H1 (cell line): ENCODE data around the gene RNASE11. TPM values are rescaled to one million over a fixed set of nuclear protein-coding genes. Genes with fewer than 3 reads are reported as not detected.
A peak's percentile ranks its signal among the peaks of the same experiment; 100 is the strongest.

Experiments used
- CTCF ChIA-PET: fragments of 300-600 bp; sonication (Branson Sonifier 250); formaldehyde crosslinking; loops from one replicate; lab custom pipeline; 2021; ENCODE audit not compliant: partially characterized antibody; lab: Charles Lee
- POLR2A ChIA-PET: fragments of 300-600 bp; sonication (Branson Sonifier 250); formaldehyde crosslinking; loops from one replicate; lab custom pipeline; 2021; ENCODE audit warnings: inconsistent platforms; ENCODE audit not compliant: partially characterized antibody; lab: Charles Lee
- DNase-seq, 2 experiments: peaks; one replicate each; pipeline versions ENCODE4 v3.0.0 to v3.0.0-alpha.2; 2010 to 2022; ENCODE audit warnings: low spot score in 2 of 2, low read depth in 1 of 2, mixed read lengths in 1 of 2
- FAIRE-seq: peaks from 2 replicates; lab custom pipeline; 2011; peaks lifted over from hg19 to GRCh38; lab: Jason Lieb, UNC
- H2AFZ ChIP-seq: 2 replicates; pipeline ENCODE4 v1.8.1; 2012; ENCODE audit warnings: low read length, inconsistent platforms
- H2AK5ac ChIP-seq: 2 replicates; pipeline ENCODE4 v1.6.1; 2013; ENCODE audit warnings: low read depth, low read length
- H2BK120ac ChIP-seq: replicated peaks from 2 replicates; pipeline ENCODE3; 2013; ENCODE audit warnings: low read depth, low read length, inconsistent platforms
- H2BK12ac ChIP-seq: 2 replicates; pipeline ENCODE4 v1.6.1; 2013; ENCODE audit warnings: low read depth, low read length
- H2BK15ac ChIP-seq: 2 replicates; pipeline ENCODE4 v1.6.1; 2013; ENCODE audit warnings: low read length
- H2BK20ac ChIP-seq: 2 replicates; pipeline ENCODE4 v1.6.1; 2013; ENCODE audit warnings: low read length
- H2BK5ac ChIP-seq: 2 replicates; pipeline ENCODE4 v1.6.1; 2013; ENCODE audit warnings: low read depth, low read length
- H3K14ac ChIP-seq: 2 replicates; pipeline ENCODE4 v1.6.1; 2013; ENCODE audit warnings: inconsistent platforms; ENCODE audit not compliant: insufficient read length
- H3K18ac ChIP-seq: 2 replicates; pipeline ENCODE4 v1.6.1; 2013; ENCODE audit warnings: low read length; ENCODE audit errors: extremely low read depth
- H3K23ac ChIP-seq: 2 replicates; pipeline ENCODE4 v1.6.1; 2013; ENCODE audit warnings: inconsistent platforms; ENCODE audit not compliant: insufficient read length
- H3K23me2 ChIP-seq: 2 replicates; pipeline ENCODE4 v1.6.1; 2013; ENCODE audit warnings: low read depth, low read length
- H3K27ac ChIP-seq: 2 replicates; pipeline ENCODE4 v1.6.1; 2011; ENCODE audit warnings: low read depth, low read length, inconsistent platforms
- H3K27me3 ChIP-seq, 4 experiments: replicated peaks in 1 of 4; 1 replicate in 1 of 4; 2 replicates in 3 of 4; pipeline versions ENCODE4 v1.6.1 to v1.8.1; 2011 to 2013; ENCODE audit warnings: low read length in 3 of 4, mild to moderate bottlenecking in 3 of 4, inconsistent platforms in 2 of 4, mixed read lengths in 2 of 4, moderate library complexity in 1 of 4; ENCODE audit not compliant: control insufficient read depth in 3 of 4, insufficient read depth in 3 of 4; ENCODE audit errors: extremely low read depth in 1 of 4
- H3K36me3 ChIP-seq, 4 experiments: 2 replicates each; pipeline versions ENCODE4 v1.6.1 to v1.8.1; 2011 to 2013; ENCODE audit warnings: mild to moderate bottlenecking in 4 of 4, low read length in 3 of 4, moderate library complexity in 2 of 4, control low read depth in 1 of 4, inconsistent platforms in 1 of 4; ENCODE audit not compliant: insufficient read depth in 4 of 4, control insufficient read depth in 2 of 4
- H3K4ac ChIP-seq: replicated peaks from 2 replicates; pipeline ENCODE3; 2013; ENCODE audit warnings: low read length, low read depth, mixed read lengths, inconsistent platforms; ENCODE audit not compliant: insufficient read length
- H3K4me1 ChIP-seq, 4 experiments: replicated peaks in 1 of 4; 1 replicate in 1 of 4; 2 replicates in 3 of 4; pipeline versions ENCODE4 v1.6.1 to v1.8.1; 2011 to 2013; ENCODE audit warnings: low read length in 3 of 4, inconsistent platforms in 2 of 4, mixed read lengths in 1 of 4; ENCODE audit not compliant: insufficient read depth in 4 of 4, control insufficient read depth in 3 of 4
- H3K4me2 ChIP-seq, 2 experiments: 2 replicates each; pipeline versions ENCODE4 v1.6.1 to v1.8.1; 2011 to 2013; ENCODE audit warnings: low read depth in 2 of 2, low read length in 2 of 2, control low read depth in 1 of 2, inconsistent platforms in 1 of 2, mild to moderate bottlenecking in 1 of 2; ENCODE audit not compliant: insufficient read depth in 1 of 2
- H3K4me3 ChIP-seq, 4 experiments: fragments of 200-600, 300-600 bp in 1 of 4; sonication (generic), shearing (Covaris generic), sonication (Bioruptor Twin) in 1 of 4; 2 replicates each; pipeline versions ENCODE4 v1.5.1 to v1.8.1; 2011 to 2016; ENCODE audit warnings: low read length in 4 of 4, low read depth in 3 of 4, control low read depth in 2 of 4, inconsistent platforms in 2 of 4, mild to moderate bottlenecking in 2 of 4, mixed read lengths in 1 of 4, moderate library complexity in 1 of 4; ENCODE audit not compliant: insufficient read depth in 2 of 4; ENCODE audit errors: extremely low read depth in 1 of 4
- H3K56ac ChIP-seq: replicated peaks from 2 replicates; pipeline ENCODE3; 2013; ENCODE audit warnings: low read depth, mild to moderate bottlenecking, mixed read lengths, low read length, inconsistent platforms; ENCODE audit not compliant: insufficient read length
- H3K79me1 ChIP-seq: 2 replicates; pipeline ENCODE4 v1.6.1; 2013; ENCODE audit warnings: low read depth, low read length, control low read depth
- H3K79me2 ChIP-seq, 2 experiments: 2 replicates each; pipeline versions ENCODE4 v1.6.1 to v1.8.1; 2012 to 2013; ENCODE audit warnings: low read length in 2 of 2, mild to moderate bottlenecking in 2 of 2, inconsistent platforms in 1 of 2; ENCODE audit not compliant: insufficient read depth in 2 of 2, control insufficient read depth in 1 of 2
- H3K9ac ChIP-seq, 4 experiments: replicated peaks in 1 of 4; 1 replicate in 1 of 4; 2 replicates in 3 of 4; pipeline versions ENCODE4 v1.6.1 to v1.8.1; 2011 to 2013; ENCODE audit warnings: low read depth in 3 of 4, low read length in 3 of 4, control low read depth in 2 of 4, mild to moderate bottlenecking in 2 of 4, moderate library complexity in 2 of 4, inconsistent platforms in 1 of 4; ENCODE audit errors: extremely low read depth in 1 of 4
- H3K9me3 ChIP-seq, 2 experiments: 2 replicates each; pipeline versions ENCODE4 v1.6.1 to v1.8.1; 2012 to 2013; ENCODE audit warnings: mild to moderate bottlenecking in 2 of 2, moderate library complexity in 2 of 2, control low read depth in 1 of 2, inconsistent platforms in 1 of 2, low read depth in 1 of 2, low read length in 1 of 2, mixed read lengths in 1 of 2; ENCODE audit not compliant: insufficient read depth in 2 of 2
- H4K20me1 ChIP-seq, 2 experiments: replicated peaks in 1 of 2; 2 replicates each; pipeline versions ENCODE3 to v1.8.1; 2011 to 2013; ENCODE audit warnings: inconsistent platforms in 2 of 2, low read length in 2 of 2, mild to moderate bottlenecking in 1 of 2; ENCODE audit not compliant: insufficient read depth in 2 of 2, control insufficient read depth in 1 of 2
- H4K5ac ChIP-seq: 2 replicates; pipeline ENCODE4 v1.6.1; 2013; ENCODE audit warnings: low read length, low read depth, mixed read lengths, inconsistent platforms; ENCODE audit not compliant: insufficient read length
- H4K8ac ChIP-seq: 2 replicates; pipeline ENCODE4 v1.8.0; 2013; ENCODE audit warnings: mild to moderate bottlenecking, moderate library complexity, low read length, inconsistent platforms; ENCODE audit not compliant: insufficient read depth; ENCODE audit errors: extremely low read depth
- H4K91ac ChIP-seq: replicated peaks from 2 replicates; pipeline ENCODE3; 2013; ENCODE audit warnings: low read length, mixed read lengths, inconsistent platforms; ENCODE audit not compliant: insufficient read length
- ASH2L ChIP-seq: fragments of 200-600, 300-600 bp; sonication (generic); IDR thresholded peaks from one replicate; pipeline ENCODE4 v1.7.1; 2017; ENCODE audit warnings: low read length
- KDM1A ChIP-seq: fragments of 200-600, 300-600 bp; sonication (generic); IDR thresholded peaks from 2 replicates; pipeline ENCODE4 v1.7.1; 2016; ENCODE audit warnings: mild to moderate bottlenecking, low read length, borderline replicate concordance
- NRF1 ChIP-seq: IDR thresholded peaks from 2 replicates; pipeline ENCODE4 v1.6.1; 2011; ENCODE audit warnings: mild to moderate bottlenecking, low read depth, low read length, improper control_type of control experiment
- TEAD4 ChIP-seq: IDR thresholded peaks from 2 replicates; pipeline ENCODE4 v1.6.1; 2012; ENCODE audit warnings: low read depth, low read length, inconsistent platforms, mixed read lengths
- YY1 ChIP-seq: IDR thresholded peaks from 2 replicates; pipeline ENCODE4 v1.6.1; 2011; ENCODE audit warnings: low read depth, mild to moderate bottlenecking, low read length
- WGBS, 2 experiments: shearing (Covaris generic) in 1 of 2; methylation state at CpG; one replicate each; pipeline versions ENCODE4 v1.1.6 to v1.1.7; 2013 to 2015; ENCODE audit warnings: low lambda C conversion rate in 2 of 2, mixed read lengths in 2 of 2, inconsistent platforms in 1 of 2, low coverage in 1 of 2, missing lambda C conversion rate in 1 of 2; ENCODE audit not compliant: insufficient replicate concordance in 2 of 2, insufficient coverage in 1 of 2, insufficient read length in 1 of 2; ENCODE audit errors: extremely low coverage in 1 of 2, missing lambda C conversion rate in 1 of 2; 5-methylcytosine and 5-hydroxymethylcytosine counted together
- polyA plus RNA-seq, 7 experiments: library from polyadenylated mRNA; depleted of rRNA in 3 of 7; stranded (reverse) in 5 of 7; unstranded in 2 of 7; fragments of >200 nt in 5 of 7; fragments of 200-250 nt in 2 of 7; gene quantifications; 1 replicate in 5 of 7; 2 replicates in 1 of 7; 4 replicates in 1 of 7; pipeline versions ENCODE4 v1.2.1 to v1.2.3, GENCODE V29; 2011 to 2013; ENCODE audit warnings: missing spikeins in 2 of 7, mixed read lengths in 2 of 7
- total RNA-seq: library from RNA; stranded (reverse); fragmentation: NEBNext Ultra II Directional; extraction: Animal tissue kit (Norgen Biotek cat#: 25700); gene quantifications from 2 replicates; pipeline ENCODE4 v1.2.1, GENCODE V29; 2021

RNASE11 gene
- total and polyA plus RNA-seq, 2 of the 8 experiments (the other 6 are each of a cell fraction or from before 2014, with no cell fraction given) = not detected

DNA sequence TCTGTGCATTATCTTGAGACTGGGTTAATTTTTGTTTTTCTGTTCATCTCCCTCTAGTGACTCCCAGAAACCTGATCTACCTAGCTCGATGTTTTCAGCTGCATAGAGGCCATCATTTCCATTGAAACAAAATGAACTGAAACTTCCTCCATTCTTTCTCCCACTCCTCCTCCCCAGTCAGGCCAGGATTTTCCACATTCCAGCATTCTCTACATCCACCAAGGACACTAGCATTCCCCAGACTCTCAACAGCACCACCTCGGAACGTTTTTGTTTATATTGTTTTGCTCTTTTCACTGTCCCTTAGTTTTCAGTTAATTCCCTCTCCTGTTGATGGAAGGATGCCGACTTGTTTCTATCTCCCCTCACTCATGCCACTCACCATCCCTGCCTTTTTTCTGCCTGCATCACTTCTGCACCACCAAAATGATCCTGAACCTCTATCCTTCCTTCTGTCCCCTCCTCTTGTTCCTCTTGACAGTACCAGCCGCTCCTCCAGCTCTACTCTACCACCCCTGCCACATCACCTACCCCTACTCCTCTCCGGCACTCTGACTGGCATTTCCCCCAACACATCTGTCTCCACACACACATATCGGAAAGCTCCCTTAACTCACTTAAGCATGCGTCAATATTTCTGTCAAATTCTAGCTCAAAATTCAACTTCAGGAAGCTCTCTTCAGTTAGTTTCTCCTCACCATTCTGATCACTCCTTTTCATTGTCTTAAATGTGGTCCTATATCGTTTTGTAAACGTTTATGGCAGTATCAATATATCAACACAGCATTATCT, 40.5 kb upstream of the RNASE11 start:
- Histone ChIP-seq H2BK5ac (no peak overlapping the region), H3K14ac (no peak overlapping the region), H3K9me3 (no peaks in the 10 kb centered on the region), H4K8ac (no peak overlapping the region), H3K36me3 (no peaks in the 10 kb centered on the region), H3K4ac (no peak overlapping the region), H3K79me2 (no peaks in the 10 kb centered on the region), H4K91ac (no peak overlapping the region), H4K20me1 (no peaks in the 10 kb centered on the region), H3K23me2 (peaks cover 41% of the 10 kb centered on the region), H3K4me2 (peak overlapping the region; percentile 63 to 95), H3K23ac (no peak overlapping the region), H3K27me3 (peaks cover 0 to 24% (median 15%) of the 10 kb centered on the region in 4 experiments; a peak in 6 of 7 replicates), H3K79me1 (no peaks in the 10 kb centered on the region), H2BK15ac (no peak overlapping the region), H3K56ac (no peak overlapping the region), H2AFZ (peak overlapping the region; percentile 54; the same call in 1 of the 2 replicates), H3K9ac (no peak overlapping the region), H3K27ac (no peak overlapping the region), H2BK120ac (no peak overlapping the region), H2AK5ac (no peak overlapping the region), H3K4me3 (peak overlapping the region; percentile 4 to 52 (median 18); a peak in 5 of 8 replicates), H2BK12ac (0 out of 2 replicates have a peak overlapping the region, but pooled peaks have one; percentile 77), H4K5ac (no peak overlapping the region), H2BK20ac (no peak overlapping the region), H3K4me1 (peaks cover 0 to 8% (median 1%) of the 10 kb centered on the region in 4 experiments; a peak in 2 of 7 replicates), H3K18ac (no peak overlapping the region)
- WGBS, 2 experiments = 42% methylated on average over 10 of the region's 10 CpGs; no CpG with 5 or more reads in 1 of the 2 experiments
- peak; percentile 32 for FAIRE-seq
- DNase-seq = no peak
- ChIA-PET POLR2A (interaction anchor here (0.5 to 1.4 kb wide), 5 partner anchors 18 to 294 kb away, joined by 3 to 4 read pairs (median 3); partner anchors contain the start of genes PNP and RNASE4), CTCF (no interaction called here)
- TF ChIP-seq NRF1 (no peak), TEAD4 (peak; percentile 82), YY1 (0 out of 2 replicates have a peak, but pooled peaks have one; percentile 14), ASH2L (peak; percentile 32), KDM1A (no peak)
- TF ChIP-seq, all 59 proteins: peak for 3
